ENCODE measurements around the gene ATP9B.

ATP9B gene

DNA sequence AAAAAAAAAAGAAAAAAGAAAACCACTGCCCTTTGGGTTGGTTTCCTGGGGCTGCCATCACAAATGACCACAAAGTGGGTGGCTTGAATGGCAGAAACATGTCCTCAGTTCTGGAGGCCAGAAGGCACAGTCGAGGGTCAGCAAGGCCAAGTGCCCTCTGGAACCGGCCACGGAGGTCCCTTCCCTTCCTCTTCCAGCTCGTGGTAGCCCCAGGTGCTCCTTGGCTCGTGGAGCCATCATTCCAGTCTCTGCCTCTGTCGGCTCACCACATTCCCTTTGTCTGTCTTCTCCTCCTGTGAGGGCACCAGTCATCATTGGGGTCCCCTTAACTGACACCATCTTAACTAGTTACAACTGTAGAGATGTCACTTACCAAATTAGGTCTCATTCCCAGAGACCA, 318.0 kb downstream of the ATP9B start:
- Histone ChIP-seq H3K9me3 (ENCODE audit: control insufficient read depth, low read length) (no peaks in the 10 kb centered on the region), H3K4me3 (ENCODE audit: insufficient read depth, low read depth, low read length) (no peak overlapping the region), H3K4me1 (ENCODE audit: control insufficient read depth, insufficient read depth, low read length) (no peaks in the 10 kb centered on the region), H3K36me3 (ENCODE audit: control insufficient read depth, insufficient read depth, low read length) (no peaks in the 10 kb centered on the region), H3K27me3 (ENCODE audit: control insufficient read depth, insufficient read depth, low read length, poor library complexity, severe bottlenecking) (peaks cover 29% of the 10 kb centered on the region), H3K27ac (ENCODE audit: insufficient read depth, low read depth, low read length, poor library complexity, severe bottlenecking) (no peak overlapping the region)
- 74 to 75% methylated on average over 6 of the region's 6 CpGs for WGBS, 2 experiments

DNA sequence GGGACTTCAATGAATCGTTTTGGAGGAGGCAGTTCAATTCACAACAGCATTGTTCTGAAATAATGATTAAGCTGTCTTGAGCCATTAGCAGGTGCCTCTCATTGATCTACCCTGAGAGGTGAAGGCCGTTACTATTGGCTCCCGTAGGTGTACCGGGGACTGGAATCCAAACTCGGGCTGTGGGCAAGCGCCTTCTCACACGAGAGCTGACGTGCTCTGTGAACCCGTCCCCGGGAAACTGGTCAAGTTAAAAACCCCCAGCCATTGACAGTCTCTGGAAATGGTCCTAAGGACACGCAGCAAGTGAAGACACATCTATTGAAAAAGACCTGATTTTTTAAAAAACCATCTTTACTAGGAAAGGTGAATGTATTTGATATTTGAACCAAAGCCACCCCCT, 318.4 kb downstream of the ATP9B start:
- Histone ChIP-seq H3K36me3 (ENCODE audit: control insufficient read depth, insufficient read depth, low read length) (no peaks in the 10 kb centered on the region), H3K4me3 (ENCODE audit: insufficient read depth, low read depth, low read length) (no peak overlapping the region), H3K9me3 (ENCODE audit: control insufficient read depth, low read length) (no peaks in the 10 kb centered on the region), H3K27ac (ENCODE audit: insufficient read depth, low read depth, low read length, poor library complexity, severe bottlenecking) (no peak overlapping the region), H3K27me3 (ENCODE audit: control insufficient read depth, insufficient read depth, low read length, poor library complexity, severe bottlenecking) (peaks cover 33% of the 10 kb centered on the region), H3K4me1 (ENCODE audit: control insufficient read depth, insufficient read depth, low read length) (no peaks in the 10 kb centered on the region)
- WGBS, 2 experiments = 82 to 86% methylated on average over 11 of the region's 11 CpGs

DNA sequence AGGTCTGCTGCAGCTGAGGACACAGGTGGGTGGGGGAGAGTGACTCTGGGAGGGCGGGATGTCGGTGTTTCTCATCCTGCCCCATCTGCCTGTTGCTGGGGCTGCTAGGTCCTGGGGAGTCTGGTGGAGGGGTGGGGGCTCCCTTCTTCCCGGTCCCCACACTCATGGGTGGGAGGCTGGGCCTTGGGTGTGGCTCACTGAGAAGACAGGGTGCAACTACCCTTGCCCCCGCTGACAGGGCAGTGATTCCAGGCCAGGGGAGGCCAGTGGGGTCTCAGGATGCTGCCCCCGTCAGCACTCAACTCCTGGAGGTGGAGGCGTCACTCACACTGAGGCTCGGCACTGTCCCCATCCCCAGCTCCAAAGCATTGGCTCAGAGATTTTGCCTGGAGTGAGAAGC, 318.8 kb downstream of the ATP9B start:
- Histone ChIP-seq H3K9me3 (ENCODE audit: control insufficient read depth, low read length) (no peaks in the 10 kb centered on the region), H3K4me3 (ENCODE audit: insufficient read depth, low read depth, low read length) (no peak overlapping the region), H3K36me3 (ENCODE audit: control insufficient read depth, insufficient read depth, low read length) (no peaks in the 10 kb centered on the region), H3K27me3 (ENCODE audit: control insufficient read depth, insufficient read depth, low read length, poor library complexity, severe bottlenecking) (peaks cover 37% of the 10 kb centered on the region), H3K27ac (ENCODE audit: insufficient read depth, low read depth, low read length, poor library complexity, severe bottlenecking) (no peak overlapping the region), H3K4me1 (ENCODE audit: control insufficient read depth, insufficient read depth, low read length) (peaks cover 3% of the 10 kb centered on the region)
- WGBS, 2 experiments = 83 to 93% methylated on average over 7 of the region's 7 CpGs

DNA sequence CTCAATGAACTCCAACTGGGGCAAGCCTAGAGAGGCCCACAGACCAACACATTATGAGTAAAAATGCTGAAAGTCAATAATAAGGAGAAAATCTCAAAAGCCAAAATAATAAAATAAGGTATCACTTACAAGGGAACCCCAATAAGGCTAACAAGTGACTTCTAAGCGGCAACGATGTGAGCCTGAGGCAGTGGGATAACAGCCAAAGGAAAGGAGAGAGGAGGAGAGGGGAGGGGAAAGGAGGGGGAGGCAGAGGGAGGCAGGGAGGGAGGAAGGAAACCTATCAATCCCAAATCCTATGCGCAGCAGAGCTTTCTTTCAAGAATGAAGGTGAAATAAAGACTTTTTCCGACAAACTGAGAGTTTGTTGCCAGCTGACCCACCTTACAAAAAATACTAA, 320.5 kb downstream of the ATP9B start:
- Histone ChIP-seq H3K27ac (ENCODE audit: insufficient read depth, low read depth, low read length, poor library complexity, severe bottlenecking) (no peak overlapping the region), H3K27me3 (ENCODE audit: control insufficient read depth, insufficient read depth, low read length, poor library complexity, severe bottlenecking) (peaks cover 54% of the 10 kb centered on the region), H3K9me3 (ENCODE audit: control insufficient read depth, low read length) (no peaks in the 10 kb centered on the region), H3K4me1 (ENCODE audit: control insufficient read depth, insufficient read depth, low read length) (peaks cover 4% of the 10 kb centered on the region), H3K36me3 (ENCODE audit: control insufficient read depth, insufficient read depth, low read length) (no peaks in the 10 kb centered on the region), H3K4me3 (ENCODE audit: insufficient read depth, low read depth, low read length) (no peak overlapping the region)
- 59 to 62% methylated on average over 4 of the region's 4 CpGs for WGBS, 2 experiments

DNA sequence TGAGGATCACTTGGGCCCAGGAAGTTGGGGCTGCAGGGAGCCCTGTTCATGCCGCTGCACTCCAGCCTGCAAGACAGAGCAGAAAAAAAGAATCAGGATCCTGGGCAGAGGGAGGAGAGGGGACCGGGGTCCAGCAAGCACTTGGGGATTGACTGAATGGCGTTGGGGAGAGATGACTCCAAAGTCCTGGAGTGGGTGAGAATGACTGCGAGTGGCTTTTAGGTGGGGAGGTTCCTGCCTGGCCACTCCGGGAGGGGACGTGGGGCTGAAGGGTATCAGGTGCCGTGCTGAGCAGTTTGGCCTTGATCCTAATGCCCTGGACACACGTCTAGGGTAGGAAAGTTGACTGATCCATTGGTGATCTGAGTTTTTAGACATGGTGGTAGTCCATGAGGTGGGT, 323.0 kb downstream of the ATP9B start:
- Histone ChIP-seq H3K4me3 (ENCODE audit: insufficient read depth, low read depth, low read length) (no peak overlapping the region), H3K27me3 (ENCODE audit: control insufficient read depth, insufficient read depth, low read length, poor library complexity, severe bottlenecking) (peaks cover 75% of the 10 kb centered on the region), H3K36me3 (ENCODE audit: control insufficient read depth, insufficient read depth, low read length) (no peaks in the 10 kb centered on the region), H3K9me3 (ENCODE audit: control insufficient read depth, low read length) (no peaks in the 10 kb centered on the region), H3K27ac (ENCODE audit: insufficient read depth, low read depth, low read length, poor library complexity, severe bottlenecking) (no peak overlapping the region), H3K4me1 (ENCODE audit: control insufficient read depth, insufficient read depth, low read length) (peaks cover 10% of the 10 kb centered on the region)
- WGBS, 2 experiments = 84% methylated on average over 8 of the region's 8 CpGs

DNA sequence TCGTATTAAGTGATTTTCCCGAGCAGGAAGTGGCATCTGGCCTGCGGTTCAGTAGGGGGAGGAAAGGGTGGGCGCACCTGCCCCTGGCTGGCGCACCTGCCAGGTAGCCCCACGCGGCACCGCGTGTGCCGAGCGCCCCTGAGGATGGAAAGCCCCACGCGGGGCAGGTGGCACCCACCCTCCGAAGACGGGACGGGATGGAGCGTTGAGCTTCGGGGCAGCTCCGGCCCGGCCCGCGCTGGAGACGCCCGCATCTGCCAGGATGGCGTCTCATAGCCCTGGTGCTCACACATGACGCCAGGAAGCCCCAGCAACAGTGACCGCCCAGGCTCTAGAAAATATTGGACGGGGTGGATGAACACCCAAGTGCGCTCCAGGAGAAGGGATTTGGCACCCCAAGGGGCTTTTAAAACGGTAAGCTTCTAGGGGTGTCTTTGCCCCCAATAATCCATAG, 324.0 kb downstream of the ATP9B start:
- Histone ChIP-seq H3K27me3 (ENCODE audit: control insufficient read depth, insufficient read depth, low read length, poor library complexity, severe bottlenecking) (peaks cover 85% of the 10 kb centered on the region), H3K27ac (ENCODE audit: insufficient read depth, low read depth, low read length, poor library complexity, severe bottlenecking) (no peak overlapping the region), H3K9me3 (ENCODE audit: control insufficient read depth, low read length) (no peaks in the 10 kb centered on the region), H3K4me1 (ENCODE audit: control insufficient read depth, insufficient read depth, low read length) (peaks cover 10% of the 10 kb centered on the region), H3K4me3 (ENCODE audit: insufficient read depth, low read depth, low read length) (peak overlapping the region; percentile 27), H3K36me3 (ENCODE audit: control insufficient read depth, insufficient read depth, low read length) (no peaks in the 10 kb centered on the region)
- 9% methylated on average over 30 of the region's 30 CpGs for WGBS, 2 experiments

DNA sequence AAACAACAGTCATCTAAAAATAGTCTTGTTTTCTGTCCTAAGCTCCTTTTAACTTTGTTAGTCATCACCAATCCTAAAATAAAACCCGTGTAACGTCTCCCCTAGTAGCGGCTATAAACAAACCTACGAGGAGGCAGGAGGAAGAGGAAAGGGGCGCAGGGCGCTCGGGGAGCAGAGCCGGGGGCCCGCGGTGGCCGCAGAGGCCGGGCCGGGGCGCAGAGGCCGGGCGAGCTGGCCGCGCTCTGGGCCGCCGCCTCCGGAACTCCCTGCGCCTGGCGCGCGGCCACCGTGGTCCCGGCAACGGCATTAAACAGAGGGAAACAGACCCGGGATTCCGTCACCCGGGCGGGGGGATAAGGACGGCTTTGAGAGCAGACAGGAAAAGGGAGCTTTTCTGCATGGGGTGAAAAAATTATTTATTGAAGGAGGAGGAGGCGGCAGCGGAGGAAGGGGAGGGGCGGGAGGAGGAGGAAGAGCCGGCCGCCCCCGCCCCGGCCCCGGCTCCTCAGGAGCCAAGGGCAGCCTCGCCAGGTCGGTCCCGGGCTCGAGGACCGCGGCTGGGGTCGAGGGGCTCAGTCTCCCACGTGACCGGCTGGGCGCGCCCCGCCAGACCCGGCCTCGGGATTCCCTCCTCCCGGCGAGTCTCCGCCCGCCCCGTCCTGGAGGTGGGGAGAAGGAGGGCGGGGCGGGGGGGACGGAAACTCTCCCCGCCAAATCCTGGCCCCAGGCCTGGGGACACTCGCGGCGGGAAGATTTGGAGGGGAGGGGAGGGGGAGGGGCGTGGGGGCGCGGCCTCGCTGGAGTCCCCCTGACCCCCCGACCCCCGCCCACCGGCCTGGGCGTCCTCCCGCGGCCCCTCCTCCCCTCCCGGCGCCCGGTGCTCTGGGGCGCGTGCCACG, 324.7 kb downstream of the ATP9B start:
- peaks cover 92% of the 10 kb centered on the region for H3K27me3 ChIP-seq (ENCODE audit: control insufficient read depth, insufficient read depth, low read length, poor library complexity, severe bottlenecking)
- no peak overlapping the region for H3K27ac ChIP-seq (ENCODE audit: insufficient read depth, low read depth, low read length, poor library complexity, severe bottlenecking)
- peaks cover 10% of the 10 kb centered on the region for H3K4me1 ChIP-seq (ENCODE audit: control insufficient read depth, insufficient read depth, low read length)
- WGBS, 2 experiments = 1% methylated on average over 81 to 83 of the region's 83 CpGs
- peak overlapping the region; percentile 27 for H3K4me3 ChIP-seq (ENCODE audit: insufficient read depth, low read depth, low read length)
- no peaks in the 10 kb centered on the region for H3K36me3 ChIP-seq (ENCODE audit: control insufficient read depth, insufficient read depth, low read length)
- H3K9me3 ChIP-seq (ENCODE audit: control insufficient read depth, low read length) = no peaks in the 10 kb centered on the region

DNA sequence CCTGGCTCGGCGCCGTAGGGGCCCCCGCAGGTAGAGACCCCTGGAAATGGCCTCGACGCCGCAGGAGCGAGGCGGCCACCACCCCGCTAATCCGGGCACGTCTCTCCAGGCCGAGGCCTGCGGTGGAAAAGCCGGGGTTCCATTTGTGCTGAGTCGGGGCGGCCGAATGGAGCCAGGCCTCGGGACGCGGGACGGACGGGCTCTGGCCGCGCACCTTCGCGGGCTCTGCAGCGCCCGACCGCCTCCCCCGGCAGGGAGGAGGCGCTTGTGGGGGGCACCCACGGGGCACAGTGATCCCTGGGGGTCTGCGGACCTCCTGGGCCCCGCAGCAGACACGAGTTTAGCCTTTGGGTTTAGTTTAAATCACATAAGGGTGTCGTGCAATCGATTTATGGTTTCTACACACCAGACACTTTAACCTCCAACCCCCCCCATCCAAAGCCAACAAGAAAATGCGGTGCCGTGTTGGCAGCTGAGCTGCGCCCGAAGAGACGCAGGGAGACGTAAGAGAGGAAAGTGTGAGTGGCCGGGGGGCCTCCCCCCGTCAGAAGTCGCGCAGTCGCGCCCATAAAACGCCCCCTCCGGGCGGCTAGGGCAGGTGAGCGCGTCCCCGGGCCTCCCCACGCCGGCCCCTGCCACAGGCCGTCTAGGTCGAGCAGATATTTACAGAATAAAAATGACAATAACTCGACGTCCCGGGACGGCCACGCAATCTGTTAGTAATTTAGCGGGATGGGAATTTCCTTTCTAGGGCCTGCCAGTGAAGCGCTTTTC, 325.5 kb downstream of the ATP9B start:
- Histone ChIP-seq H3K27ac (ENCODE audit: insufficient read depth, low read depth, low read length, poor library complexity, severe bottlenecking) (no peak overlapping the region), H3K9me3 (ENCODE audit: control insufficient read depth, low read length) (no peaks in the 10 kb centered on the region), H3K36me3 (ENCODE audit: control insufficient read depth, insufficient read depth, low read length) (no peaks in the 10 kb centered on the region), H3K4me1 (ENCODE audit: control insufficient read depth, insufficient read depth, low read length) (peaks cover 10% of the 10 kb centered on the region), H3K4me3 (ENCODE audit: insufficient read depth, low read depth, low read length) (peak overlapping the region; percentile 27), H3K27me3 (ENCODE audit: control insufficient read depth, insufficient read depth, low read length, poor library complexity, severe bottlenecking) (peaks cover 95% of the 10 kb centered on the region)
- WGBS, 2 experiments = 1% methylated on average over 66 to 67 of the region's 67 CpGs

DNA sequence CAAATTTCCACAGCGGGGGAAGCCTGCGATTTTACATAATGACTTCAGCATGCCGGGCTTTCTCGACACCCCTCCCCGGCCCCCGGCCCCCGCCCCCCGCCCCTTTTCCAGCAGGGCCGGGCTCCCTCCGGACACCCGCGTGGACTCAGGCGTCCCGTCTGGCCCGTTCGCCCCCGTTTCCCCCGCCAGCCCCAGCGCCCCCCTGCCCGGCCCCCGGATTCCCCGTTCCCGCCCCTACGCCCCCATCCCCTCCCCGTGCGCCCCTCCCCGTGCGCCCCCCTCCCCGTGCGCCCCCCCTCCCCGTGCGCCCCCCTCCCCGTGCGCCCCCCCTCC, 326.1 kb downstream of the ATP9B start:
- H3K9me3 ChIP-seq (ENCODE audit: control insufficient read depth, low read length) = no peaks in the 10 kb centered on the region

DNA sequence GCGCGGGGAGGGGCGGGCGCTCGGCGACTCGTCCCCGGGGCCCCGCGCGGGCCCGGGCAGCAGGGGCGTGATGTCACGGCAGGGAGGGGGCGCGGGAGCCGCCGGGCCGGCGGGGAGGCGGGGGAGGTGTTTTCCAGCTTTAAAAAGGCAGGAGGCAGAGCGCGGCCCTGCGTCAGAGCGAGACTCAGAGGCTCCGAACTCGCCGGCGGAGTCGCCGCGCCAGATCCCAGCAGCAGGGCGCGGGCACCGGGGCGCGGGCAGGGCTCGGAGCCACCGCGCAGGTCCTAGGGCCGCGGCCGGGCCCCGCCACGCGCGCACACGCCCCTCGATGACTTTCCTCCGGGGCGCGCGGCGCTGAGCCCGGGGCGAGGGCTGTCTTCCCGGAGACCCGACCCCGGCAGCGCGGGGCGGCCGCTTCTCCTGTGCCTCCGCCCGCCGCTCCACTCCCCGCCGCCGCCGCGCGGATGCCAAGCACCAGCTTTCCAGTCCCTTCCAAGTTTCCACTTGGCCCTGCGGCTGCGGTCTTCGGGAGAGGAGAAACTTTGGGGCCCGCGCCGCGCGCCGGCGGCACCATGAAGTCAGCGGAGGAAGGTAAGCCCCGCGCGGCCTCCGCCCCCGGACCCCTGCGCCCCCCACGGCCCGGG, 326.7 kb downstream of the ATP9B start, which contains the start of gene NFATC1:
Gene NFATC1 (plus strand): TSS at position 170 of the 644 bp plus-strand sequence. CDS start 295 bp downstream, at position 465.
- H3K27me3 ChIP-seq (ENCODE audit: control insufficient read depth, insufficient read depth, low read length, poor library complexity, severe bottlenecking) = peaks cover 88% of the 10 kb centered on the region
- peaks cover 10% of the 10 kb centered on the region for H3K4me1 ChIP-seq (ENCODE audit: control insufficient read depth, insufficient read depth, low read length)
- peak within 1 kb of the TSS; percentile 41 for H3K4me3 ChIP-seq (ENCODE audit: insufficient read depth, low read depth, low read length)
- H3K36me3 ChIP-seq (ENCODE audit: control insufficient read depth, insufficient read depth, low read length) = no peaks in the 10 kb centered on the region
- no peak within 1 kb of the TSS for H3K27ac ChIP-seq (ENCODE audit: insufficient read depth, low read depth, low read length, poor library complexity, severe bottlenecking)
- no peaks in the 10 kb centered on the region for H3K9me3 ChIP-seq (ENCODE audit: control insufficient read depth, low read length)
- WGBS, 2 experiments = 0% methylated on average over 91 of the region's 91 CpGs

More for the DNA sequence above, 326.1 kb downstream of the ATP9B start:
- 0 to 2% methylated on average over 9 to 18 of the region's 34 CpGs for WGBS, 2 experiments
- H3K4me1 ChIP-seq (ENCODE audit: control insufficient read depth, insufficient read depth, low read length) = peaks cover 10% of the 10 kb centered on the region
- no peak overlapping the region for H3K4me3 ChIP-seq (ENCODE audit: insufficient read depth, low read depth, low read length)
- H3K36me3 ChIP-seq (ENCODE audit: control insufficient read depth, insufficient read depth, low read length) = no peaks in the 10 kb centered on the region
- no peak overlapping the region for H3K27ac ChIP-seq (ENCODE audit: insufficient read depth, low read depth, low read length, poor library complexity, severe bottlenecking)
- peaks cover 94% of the 10 kb centered on the region for H3K27me3 ChIP-seq (ENCODE audit: control insufficient read depth, insufficient read depth, low read length, poor library complexity, severe bottlenecking)

Measured in ectodermal cell (in vitro differentiated cells).